Sigmoid colon (tissue), 4 donors: ENCODE measurements around the gene TMX1.

Experiments used
- CTCF ChIP-seq, 4 experiments: fragments of 450-650 bp in 3 of 4; fragments of 200-600 bp in 1 of 4; IDR thresholded peaks; one replicate each; pipeline ENCODE4 v1.5.1; 2016 to 2019; ENCODE audit warnings: antibody characterized with exemption in 4 of 4, mild to moderate bottlenecking in 3 of 4, moderate library complexity in 2 of 4
- POLR2AphosphoS5 ChIP-seq, 4 donors: sonication (generic); formaldehyde crosslinking; IDR thresholded peaks; one replicate each; pipeline ENCODE4 v1.6.1; 2017; ENCODE audit warnings: antibody characterized with exemption in 4 of 4

- TF ChIP-seq POLR2AphosphoS5 (IDR thresholded peaks at IDR 0.05), result no peak
- no peak for TF ChIP-seq CTCF (IDR thresholded peaks at IDR 0.05)
These were observed 45.1 kb downstream of the TMX1 start for GRCh38 chr14:51285120-51285519.
